ENCODE results near the gene ZHX3. TPM values are rescaled to one million over a fixed set of nuclear protein-coding genes. Genes with fewer than 3 reads are reported as not detected.
A peak's percentile ranks its signal among the peaks of the same experiment; 100 is the strongest.

Gene ZHX3
- total RNA-seq, 2 donors from 2014 or later = 10.9 to 11.9 TPM

GRCh38 chr20:41274152-41274551 lies 43.4 kb downstream of the ZHX3 start:
- no peak overlapping the region for H3K27ac ChIP-seq

GRCh38 chr20:41273445-41273844 lies 44.1 kb downstream of the ZHX3 start:
- H3K4me3 ChIP-seq = no peak overlapping the region
- H3K27ac ChIP-seq = no peak overlapping the region
- no peak for TF ChIP-seq CTCF (IDR thresholded peaks at IDR 0.05)
- ATAC-seq = no peak
- intact Hi-C loops (cut with DNase I) = no loop called here
- H3K9me3 ChIP-seq = no peaks in the 10 kb centered on the region
- H3K27me3 ChIP-seq = no peaks in the 10 kb centered on the region
- H3K36me3 ChIP-seq (replicated peaks in 1 of 2; ENCODE audit: insufficient read depth in 1 of 2, low read depth in 2 of 2) = no peaks in the 10 kb centered on the region
- H3K4me1 ChIP-seq = peaks cover 23% of the 10 kb centered on the region
- DNase-seq = no peak

More at GRCh38 chr20:41274152-41274551, 43.4 kb downstream of the ZHX3 start:
- TF ChIP-seq CTCF (IDR thresholded peaks at IDR 0.05) (no peak), POLR2A (IDR thresholded peaks at IDR 0.05) (no peak)
- ATAC-seq (no peak), DNase-seq (no peak)
- peaks cover 23% of the 10 kb centered on the region for H3K4me1 ChIP-seq
- H3K9me3 ChIP-seq = no peaks in the 10 kb centered on the region
- intact Hi-C loops (cut with DNase I) = no loop called here
- no peak overlapping the region for H3K4me3 ChIP-seq
- no peaks in the 10 kb centered on the region for H3K27me3 ChIP-seq
- no peaks in the 10 kb centered on the region for H3K36me3 ChIP-seq (replicated peaks in 1 of 2; ENCODE audit: insufficient read depth in 1 of 2, low read depth in 2 of 2)
- 39 to 41% methylated on average over 5 of the region's 5 CpGs for WGBS, 2 donors

GRCh38 chr20:41272339-41272738 lies 45.2 kb downstream of the ZHX3 start:
- ATAC-seq = no peak
- TF ChIP-seq POLR2A (IDR thresholded peaks at IDR 0.05) (no peak), CTCF (IDR thresholded peaks at IDR 0.05) (no peak)
- 38 to 92% methylated on average over 1 of the region's 1 CpG for WGBS, 2 donors

GRCh38 chr20:41268917-41269652 lies 48.4 kb downstream of the ZHX3 start:
- intact Hi-C loops (cut with DNase I) = no loop called here
- no peaks in the 10 kb centered on the region for H3K9me3 ChIP-seq
- no peak overlapping the region for H3K4me3 ChIP-seq
- no peak overlapping the region for H3K27ac ChIP-seq
- WGBS, 2 donors = 71 to 82% methylated on average over 4 of the region's 4 CpGs
- ATAC-seq = peak; percentile 9
- TF ChIP-seq POLR2A (IDR thresholded peaks at IDR 0.05) (no peak), CTCF (IDR thresholded peaks at IDR 0.05) (no peak)
- DNase-seq = no peak
- no peaks in the 10 kb centered on the region for H3K36me3 ChIP-seq (replicated peaks in 1 of 2; ENCODE audit: insufficient read depth in 1 of 2, low read depth in 2 of 2)
- peaks cover 3% of the 10 kb centered on the region for H3K4me1 ChIP-seq
- no peaks in the 10 kb centered on the region for H3K27me3 ChIP-seq

More at GRCh38 chr20:41272339-41272738, 45.2 kb downstream of the ZHX3 start:
- Histone ChIP-seq H3K9me3 (no peaks in the 10 kb centered on the region), H3K27me3 (no peaks in the 10 kb centered on the region), H3K27ac (no peak overlapping the region), H3K36me3 (replicated peaks in 1 of 2; ENCODE audit: insufficient read depth in 1 of 2, low read depth in 2 of 2) (no peaks in the 10 kb centered on the region), H3K4me1 (peaks cover 23% of the 10 kb centered on the region), H3K4me3 (no peak overlapping the region)
- no peak for DNase-seq
- intact Hi-C loops (cut with DNase I) = no loop called here

GRCh38 chr20:41268402-41268801 lies 49.1 kb downstream of the ZHX3 start:
- DNase-seq = no peak
- no peak for ATAC-seq
- WGBS, 2 donors = 76 to 89% methylated on average over 1 of the region's 1 CpG
- no peaks in the 10 kb centered on the region for H3K9me3 ChIP-seq
- H3K36me3 ChIP-seq (replicated peaks in 1 of 2; ENCODE audit: insufficient read depth in 1 of 2, low read depth in 2 of 2) = no peaks in the 10 kb centered on the region
- H3K4me3 ChIP-seq = no peak overlapping the region
- H3K4me1 ChIP-seq = no peaks in the 10 kb centered on the region
- TF ChIP-seq CTCF (IDR thresholded peaks at IDR 0.05) = no peak
- TF ChIP-seq POLR2A (IDR thresholded peaks at IDR 0.05) = no peak
- H3K27me3 ChIP-seq = no peaks in the 10 kb centered on the region
- intact Hi-C loops (cut with DNase I) = no loop called here
- no peak overlapping the region for H3K27ac ChIP-seq
